Measurements from ENCODE around the gene SSH2. TPM values are rescaled to one million over a fixed set of nuclear protein-coding genes. Genes with fewer than 3 reads are reported as not detected.
A peak's percentile ranks its signal among the peaks of the same experiment; 100 is the strongest.

SSH2 gene
- total RNA-seq, 1 donor from 2014 or later, result 46.5 TPM

- Mint-ChIP-seq H3K4me1 (ENCODE audit: low read depth, unreplicated experiment) (peaks cover 10% of the 10 kb centered on the region), H3K9me3 (ENCODE audit: unreplicated experiment) (peaks cover 2% of the 10 kb centered on the region), H3K27me3 (ENCODE audit: unreplicated experiment) (peaks cover 1% of the 10 kb centered on the region), H3K36me3 (ENCODE audit: unreplicated experiment) (no peaks in the 10 kb centered on the region), H3K4me3 (ENCODE audit: unreplicated experiment) (no peak overlapping the region), H3K27ac (ENCODE audit: unreplicated experiment) (no peak overlapping the region)
- DNase-seq, result no peak
- TF ChIP-seq, protein P1, sequence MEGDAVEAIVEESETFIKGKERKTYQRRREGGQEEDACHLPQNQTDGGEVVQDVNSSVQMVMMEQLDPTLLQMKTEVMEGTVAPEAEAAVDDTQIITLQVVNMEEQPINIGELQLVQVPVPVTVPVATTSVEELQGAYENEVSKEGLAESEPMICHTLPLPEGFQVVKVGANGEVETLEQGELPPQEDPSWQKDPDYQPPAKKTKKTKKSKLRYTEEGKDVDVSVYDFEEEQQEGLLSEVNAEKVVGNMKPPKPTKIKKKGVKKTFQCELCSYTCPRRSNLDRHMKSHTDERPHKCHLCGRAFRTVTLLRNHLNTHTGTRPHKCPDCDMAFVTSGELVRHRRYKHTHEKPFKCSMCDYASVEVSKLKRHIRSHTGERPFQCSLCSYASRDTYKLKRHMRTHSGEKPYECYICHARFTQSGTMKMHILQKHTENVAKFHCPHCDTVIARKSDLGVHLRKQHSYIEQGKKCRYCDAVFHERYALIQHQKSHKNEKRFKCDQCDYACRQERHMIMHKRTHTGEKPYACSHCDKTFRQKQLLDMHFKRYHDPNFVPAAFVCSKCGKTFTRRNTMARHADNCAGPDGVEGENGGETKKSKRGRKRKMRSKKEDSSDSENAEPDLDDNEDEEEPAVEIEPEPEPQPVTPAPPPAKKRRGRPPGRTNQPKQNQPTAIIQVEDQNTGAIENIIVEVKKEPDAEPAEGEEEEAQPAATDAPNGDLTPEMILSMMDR (IDR thresholded peaks at IDR 0.05; ENCODE audit: partially characterized antibody, unreplicated experiment), result no peak
Observed at GRCh38 chr17:29645515-29646051, 284.4 kb downstream of the SSH2 start.

DNA sequence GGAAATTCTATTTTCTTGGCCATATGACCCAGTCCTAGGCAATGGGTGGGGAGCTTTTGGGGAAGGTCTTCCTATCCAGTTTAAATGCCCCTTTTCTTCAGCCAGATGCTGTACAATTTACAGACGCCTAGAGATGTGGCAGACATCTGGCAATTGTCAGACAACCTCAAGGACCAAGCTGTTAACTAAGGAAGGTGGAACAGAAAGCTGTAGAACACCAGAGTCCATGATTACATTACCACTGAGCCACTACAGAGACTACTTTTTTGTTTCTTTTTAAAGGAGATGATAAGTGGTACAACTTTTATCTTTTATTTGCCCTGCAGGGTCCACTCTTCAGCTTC, 286.2 kb downstream of the SSH2 start:
- peaks cover 2% of the 10 kb centered on the region for H3K27me3 Mint-ChIP-seq (ENCODE audit: unreplicated experiment)
- peaks cover 15% of the 10 kb centered on the region for H3K4me1 Mint-ChIP-seq (ENCODE audit: low read depth, unreplicated experiment)
- H3K36me3 Mint-ChIP-seq (ENCODE audit: unreplicated experiment), result no peaks in the 10 kb centered on the region
- peaks cover 2% of the 10 kb centered on the region for H3K9me3 Mint-ChIP-seq (ENCODE audit: unreplicated experiment)
- TF ChIP-seq, protein P1 (IDR thresholded peaks at IDR 0.05; ENCODE audit: partially characterized antibody, unreplicated experiment), result no peak
- no peak overlapping the region for H3K4me3 Mint-ChIP-seq (ENCODE audit: unreplicated experiment)
- H3K27ac Mint-ChIP-seq (ENCODE audit: unreplicated experiment), result no peak overlapping the region
- no peak for DNase-seq

GRCh38 chr17:29642171-29642611, 287.8 kb downstream of the SSH2 start:
- no peaks in the 10 kb centered on the region for H3K36me3 Mint-ChIP-seq (ENCODE audit: unreplicated experiment)
- peak overlapping the region; percentile 17 for H3K27ac Mint-ChIP-seq (ENCODE audit: unreplicated experiment)
- H3K27me3 Mint-ChIP-seq (ENCODE audit: unreplicated experiment), result peaks cover 2% of the 10 kb centered on the region

DNA sequence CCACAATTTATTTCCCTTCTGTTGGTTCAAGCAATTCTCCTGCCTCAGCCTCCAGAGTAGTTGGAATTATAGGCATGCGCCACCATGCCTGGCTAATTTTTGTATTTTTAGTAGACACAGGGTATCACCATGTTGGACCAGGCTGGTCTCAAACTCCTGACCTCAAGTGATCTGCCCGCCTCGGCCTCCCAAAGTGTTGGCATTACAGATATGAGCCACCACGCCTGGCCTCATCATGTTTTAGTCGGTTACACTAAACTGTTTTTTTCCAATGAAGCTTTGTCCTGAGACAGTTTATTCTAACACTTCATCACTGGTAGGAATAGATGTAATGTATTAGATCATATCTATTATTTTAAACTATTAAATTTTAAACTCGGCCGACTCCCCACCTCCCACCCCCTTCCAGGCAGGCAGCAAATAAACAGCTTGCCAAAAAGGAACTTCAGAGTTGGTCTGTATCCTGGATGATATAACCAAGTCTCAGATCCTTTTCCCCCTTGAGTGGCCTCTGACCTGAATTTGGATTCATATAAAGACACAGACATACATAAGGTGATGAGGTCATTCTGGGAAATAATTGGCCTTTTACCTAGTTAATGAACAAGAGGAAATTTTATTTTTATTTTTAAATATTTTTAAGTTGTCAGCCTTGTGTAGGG, 288.9 kb downstream of the SSH2 start:
- Mint-ChIP-seq H3K27ac (ENCODE audit: unreplicated experiment) (no peak overlapping the region), H3K4me1 (ENCODE audit: low read depth, unreplicated experiment) (peaks cover 15% of the 10 kb centered on the region), H3K27me3 (ENCODE audit: unreplicated experiment) (peaks cover 2% of the 10 kb centered on the region), H3K4me3 (ENCODE audit: unreplicated experiment) (no peak overlapping the region), H3K36me3 (ENCODE audit: unreplicated experiment) (no peaks in the 10 kb centered on the region), H3K9me3 (ENCODE audit: unreplicated experiment) (peaks cover 2% of the 10 kb centered on the region)
- DNase-seq, result no peak
- TF ChIP-seq, protein P1 (IDR thresholded peaks at IDR 0.05; ENCODE audit: partially characterized antibody, unreplicated experiment), result no peak

More at GRCh38 chr17:29642171-29642611, 287.8 kb downstream of the SSH2 start:
- TF ChIP-seq, protein P1 (IDR thresholded peaks at IDR 0.05; ENCODE audit: partially characterized antibody, unreplicated experiment), result no peak
- H3K9me3 Mint-ChIP-seq (ENCODE audit: unreplicated experiment), result peaks cover 2% of the 10 kb centered on the region
- H3K4me3 Mint-ChIP-seq (ENCODE audit: unreplicated experiment), result no peak overlapping the region
- DNase-seq, result no peak
- peaks cover 15% of the 10 kb centered on the region for H3K4me1 Mint-ChIP-seq (ENCODE audit: low read depth, unreplicated experiment)

- H3K36me3 Mint-ChIP-seq (ENCODE audit: unreplicated experiment), result no peaks in the 10 kb centered on the region
- no peak overlapping the region for H3K4me3 Mint-ChIP-seq (ENCODE audit: unreplicated experiment)
- peaks cover 2% of the 10 kb centered on the region for H3K27me3 Mint-ChIP-seq (ENCODE audit: unreplicated experiment)
- peaks cover 15% of the 10 kb centered on the region for H3K4me1 Mint-ChIP-seq (ENCODE audit: low read depth, unreplicated experiment)
- H3K27ac Mint-ChIP-seq (ENCODE audit: unreplicated experiment), result peak overlapping the region; percentile 54
- TF ChIP-seq, protein P1 (IDR thresholded peaks at IDR 0.05; ENCODE audit: partially characterized antibody, unreplicated experiment), result no peak
- DNase-seq, result no peak
- peaks cover 2% of the 10 kb centered on the region for H3K9me3 Mint-ChIP-seq (ENCODE audit: unreplicated experiment)
Observed at GRCh38 chr17:29640413-29640812, 289.6 kb downstream of the SSH2 start.
